IMR-90 (cell line): ENCODE data around the gene ALS2CL. TPM values are rescaled to one million over a fixed set of nuclear protein-coding genes. Genes with fewer than 3 reads are reported as not detected.
A peak's percentile ranks its signal among the peaks of the same experiment; 100 is the strongest.

Experiments
- ATAC-seq: fragments of 200-7000 bp; cut with Tn5 transposase; 2 replicates; pipeline ENCODE4 v1.9.1; 2020; ENCODE audit warnings: low read depth, mild to moderate bottlenecking, moderate library complexity
- BruUV-seq: library from RNA; stranded (reverse); fragments of 400-500 nt; replicated peaks from 2 replicates; lab custom pipeline; 2021; lab: Mats Ljungman, UMichigan
- CTCF ChIA-PET: fragments of 300-600 bp; formaldehyde crosslinking; extraction: SDS; loops from one replicate; lab custom pipeline; 2021; ENCODE audit warnings: antibody characterized with exemption; lab: Yijun Ruan, JAX
- POLR2A ChIA-PET: fragments of 300-600 bp; sonication (Branson Sonifier 250); formaldehyde crosslinking; loops from one replicate; lab custom pipeline; 2022; ENCODE audit warnings: antibody characterized with exemption; ENCODE audit not compliant: unreplicated experiment; lab: Charles Lee
- DNase-seq: peaks from one replicate; pipeline ENCODE4 v3.0.0; 2013
- H2AFZ ChIP-seq: replicated peaks from 2 replicates; pipeline ENCODE3; 2013; ENCODE audit warnings: low read length, mild to moderate bottlenecking; ENCODE audit not compliant: poor library complexity
- H2AK5ac ChIP-seq: 2 replicates; pipeline ENCODE4 v1.6.1; 2013; ENCODE audit warnings: low read depth, low read length, inconsistent platforms
- H2AK9ac ChIP-seq: replicated peaks from 2 replicates; pipeline ENCODE3; 2013; ENCODE audit warnings: mild to moderate bottlenecking, low read depth, low read length, moderate library complexity; ENCODE audit not compliant: poor library complexity
- H2BK120ac ChIP-seq: 2 replicates; pipeline ENCODE4 v1.6.1; 2013; ENCODE audit warnings: low read depth, low read length, inconsistent platforms
- H2BK15ac ChIP-seq: 3 replicates; pipeline ENCODE4 v1.6.1; 2013; ENCODE audit warnings: low read depth, low read length, inconsistent platforms
- H2BK20ac ChIP-seq: 2 replicates; pipeline ENCODE4 v1.6.1; 2013; ENCODE audit warnings: low read depth, mild to moderate bottlenecking, inconsistent platforms, low read length, moderate library complexity
- H2BK5ac ChIP-seq: 2 replicates; pipeline ENCODE4 v1.6.1; 2013; ENCODE audit warnings: mild to moderate bottlenecking, low read depth, low read length, inconsistent platforms; ENCODE audit not compliant: poor library complexity, severe bottlenecking
- H3K14ac ChIP-seq: replicated peaks from 2 replicates; pipeline ENCODE4 v1.6.1; 2013; ENCODE audit warnings: low read depth, low read length, inconsistent platforms
- H3K18ac ChIP-seq: 2 replicates; pipeline ENCODE4 v1.6.1; 2013; ENCODE audit warnings: low read depth, low read length, control low read depth
- H3K23ac ChIP-seq: 2 replicates; pipeline ENCODE4 v1.6.1; 2013; ENCODE audit warnings: low read depth, low read length, inconsistent platforms
- H3K27ac ChIP-seq: 2 replicates; pipeline ENCODE4 v1.5.1; 2013; ENCODE audit warnings: mild to moderate bottlenecking, control low read depth, low read length; ENCODE audit not compliant: insufficient read depth
- H3K27me3 ChIP-seq: 2 replicates; pipeline ENCODE4 v1.6.1; 2013; ENCODE audit warnings: low read length; ENCODE audit not compliant: control insufficient read depth, insufficient read depth
- H3K36me3 ChIP-seq: 2 replicates; pipeline ENCODE4 v1.6.1; 2013; ENCODE audit warnings: low read length, mixed read lengths; ENCODE audit not compliant: control insufficient read depth, insufficient read depth
- H3K4ac ChIP-seq: 2 replicates; pipeline ENCODE4 v1.6.1; 2013; ENCODE audit warnings: low read depth, low read length, inconsistent platforms
- H3K4me1 ChIP-seq: 2 replicates; pipeline ENCODE4 v1.6.1; 2013; ENCODE audit warnings: low read length, mixed read lengths; ENCODE audit not compliant: control insufficient read depth, insufficient read depth
- H3K4me2 ChIP-seq: 2 replicates; pipeline ENCODE4 v1.6.1; 2013; ENCODE audit warnings: low read depth, mild to moderate bottlenecking, control low read depth, low read length, moderate library complexity
- H3K4me3 ChIP-seq: 2 replicates; pipeline ENCODE4 v1.5.1; 2013; ENCODE audit warnings: low read depth, mild to moderate bottlenecking, control low read depth, low read length, moderate library complexity; ENCODE audit not compliant: insufficient read depth
- H3K56ac ChIP-seq: 2 replicates; pipeline ENCODE4 v1.6.1; 2013; ENCODE audit warnings: low read length, inconsistent platforms; ENCODE audit not compliant: insufficient read depth; ENCODE audit errors: extremely low read depth
- H3K79me1 ChIP-seq, 2 experiments: 2 replicates each; pipeline ENCODE4 v1.6.1; 2013; ENCODE audit warnings: low read length in 2 of 2, inconsistent platforms in 1 of 2, low read depth in 1 of 2
- H3K9ac ChIP-seq: 2 replicates; pipeline ENCODE4 v1.6.1; 2013; ENCODE audit warnings: low read depth, low read length, control low read depth
- H3K9me1 ChIP-seq: 2 replicates; pipeline ENCODE4 v1.6.1; 2013; ENCODE audit warnings: low read length, inconsistent platforms; ENCODE audit not compliant: insufficient read depth
- H3K9me3 ChIP-seq: 2 replicates; pipeline ENCODE4 v1.6.1; 2013; ENCODE audit warnings: low read length; ENCODE audit not compliant: control insufficient read depth, insufficient read depth
- H4K20me1 ChIP-seq: 2 replicates; pipeline ENCODE4 v1.6.1; 2013; ENCODE audit warnings: low read length, inconsistent platforms; ENCODE audit not compliant: insufficient read depth
- H4K5ac ChIP-seq: 2 replicates; pipeline ENCODE4 v1.6.1; 2013; ENCODE audit warnings: mild to moderate bottlenecking, low read depth, low read length, control low read depth
- H4K8ac ChIP-seq, 2 experiments: 2 replicates each; pipeline ENCODE4 v1.6.1; 2013; ENCODE audit warnings: low read depth in 2 of 2, low read length in 2 of 2, control low read depth in 1 of 2, inconsistent platforms in 1 of 2
- H4K91ac ChIP-seq: 2 replicates; pipeline ENCODE4 v1.6.1; 2013; ENCODE audit warnings: low read depth, low read length, inconsistent platforms; ENCODE audit not compliant: insufficient read depth
- BHLHE40 ChIP-seq: fragments of 150-350 bp; IDR thresholded peaks from 2 replicates; pipeline ENCODE4 v1.6.1; 2016; ENCODE audit warnings: mild to moderate bottlenecking, low read depth, low read length
- WGBS, 2 experiments: methylation state at CpG; one replicate each; pipeline versions ENCODE4 v1.1.5 to v1.1.7; 2013; ENCODE audit warnings: missing lambda C conversion rate in 2 of 2; ENCODE audit not compliant: insufficient read length in 1 of 2; ENCODE audit errors: extremely low coverage in 2 of 2; 5-methylcytosine and 5-hydroxymethylcytosine counted together
- dilution Hi-C: fragments of 300-500 bp; cut with HindIII; formaldehyde crosslinking; loops from one replicate; pipeline ENCODE4 v1.14.3; 2018; ENCODE audit warnings: low sequenced_read_pairs; ENCODE audit not compliant: unreplicated experiment
- in situ Hi-C: fragments of 300-500 bp; cut with MboI; formaldehyde crosslinking; loops from 3 replicates; pipeline ENCODE4 v1.14.3; 2019; ENCODE audit warnings: low sequenced_read_pairs, inconsistent platforms, mixed read lengths
- intact Hi-C: fragments of 100-400 bp; cut with micrococcal nuclease; formaldehyde crosslinking; loops from 2 replicates; pipeline ENCODE4 v1.10.0; 2022
- polyA plus RNA-seq, 3 experiments: library from polyadenylated mRNA; depleted of rRNA; stranded (reverse); fragments of >200 nt; gene quantifications; 2 replicates each; pipeline ENCODE4 v1.2.3, GENCODE V29; 2012; ENCODE audit warnings: low replicate concordance in 1 of 3
- total RNA-seq: library from RNA; depleted of rRNA; stranded (reverse); fragments of >200 nt; gene quantifications from 2 replicates; pipeline ENCODE4 v1.2.3, GENCODE V29; 2012

Gene ALS2CL
- total and polyA plus RNA-seq, 2 of the 4 experiments (the other 2 are of a cell fraction): 2.2 to 4.8 TPM

DNA sequence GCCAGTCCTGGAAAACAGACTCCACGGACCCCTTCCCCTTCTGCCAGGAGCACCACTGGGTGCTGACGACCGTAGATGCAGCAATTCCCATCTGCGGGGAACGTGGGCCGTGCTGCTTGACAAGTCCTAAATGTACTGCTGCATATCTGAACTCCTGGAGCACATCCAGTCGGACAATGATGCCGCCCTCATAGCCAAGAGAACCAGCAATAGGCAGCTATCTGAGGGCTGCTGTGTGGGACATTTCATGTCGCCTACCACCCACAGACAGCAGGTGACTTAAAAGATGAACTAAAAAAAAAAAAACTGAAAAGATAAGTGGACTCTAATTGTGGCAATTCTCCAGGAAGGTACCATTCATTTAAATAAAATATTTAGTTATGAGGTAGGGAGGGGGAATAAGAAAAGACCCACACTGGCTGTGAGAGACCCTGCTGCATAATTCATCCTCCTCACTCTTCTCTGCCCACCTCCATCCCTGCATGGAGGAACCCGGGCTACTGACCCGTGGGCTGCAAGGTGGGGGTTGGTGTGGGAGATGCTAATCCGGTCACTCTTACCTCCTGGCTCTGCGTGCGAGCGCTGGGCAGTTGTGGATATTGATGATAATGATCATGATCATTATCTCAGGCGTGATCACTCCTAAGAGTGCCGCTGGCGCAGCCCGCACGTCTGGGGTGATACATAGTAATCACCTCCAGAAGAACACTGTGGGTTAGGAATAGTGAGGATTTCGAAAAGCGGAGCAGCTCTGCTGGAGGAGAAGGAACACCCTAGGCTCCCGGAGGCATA, 28.3 kb downstream of the ALS2CL start:
- dilution Hi-C loops (no loop called here), intact Hi-C loops (no loop called here), in situ Hi-C loops (no loop called here)
- Histone ChIP-seq H2BK20ac (0 out of 2 replicates have a peak overlapping the region, but pooled peaks have one; percentile 4), H2BK5ac (no peak overlapping the region), H3K9ac (no peak overlapping the region), H3K36me3 (no peaks in the 10 kb centered on the region), H2AFZ (no peak overlapping the region), H2AK5ac (0 out of 2 replicates have a peak overlapping the region, but pooled peaks have one; percentile 44), H4K8ac (no peak overlapping the region), H3K9me1 (no peaks in the 10 kb centered on the region; the same call in 1 of the 2 replicates), H3K4ac (no peak overlapping the region), H3K27ac (no peak overlapping the region), H4K5ac (no peak overlapping the region), H3K4me2 (no peak overlapping the region), H4K20me1 (no peaks in the 10 kb centered on the region), H3K9me3 (no peaks in the 10 kb centered on the region), H2BK15ac (no peak overlapping the region), H3K27me3 (peaks cover 3% of the 10 kb centered on the region; the same call in 1 of the 2 replicates), H3K18ac (no peak overlapping the region), H4K91ac (no peak overlapping the region), H3K79me1 (no peaks in the 10 kb centered on the region), H3K14ac (no peak overlapping the region), H3K4me1 (peaks cover 23% of the 10 kb centered on the region), H3K56ac (no peak overlapping the region), H3K23ac (no peak overlapping the region), H2AK9ac (peak overlapping the region; percentile 15), H2BK120ac (no peak overlapping the region), H3K4me3 (no peak overlapping the region)
- peak; percentile 13 for DNase-seq
- no peak for ATAC-seq
- no TSS peak for BruUV-seq
- ChIA-PET POLR2A (no interaction called here), CTCF (interaction anchor here (0.5 to 2.4 kb wide), 2 partner anchors 176 to 222 kb away, joined by 3 to 14 read pairs; no protein-coding TSS in a partner anchor)
- WGBS, 2 experiments: 70% methylated on average over 9 of the region's 23 CpGs; no CpG with 5 or more reads in 1 of the 2 experiments
- no peak for TF ChIP-seq BHLHE40
